GM12874 (cell line): ENCODE measurements around the gene SLC51A.

Experiments used
- TF ChIP-seq, protein P1 (sequence below): IDR thresholded peaks from 2 replicates; pipeline ENCODE4 v1.5.1; 2011; ENCODE audit warnings: low read depth, mild to moderate bottlenecking, control low read depth, low read length, moderate library complexity; ENCODE audit not compliant: insufficient read depth

Gene SLC51A

DNA sequence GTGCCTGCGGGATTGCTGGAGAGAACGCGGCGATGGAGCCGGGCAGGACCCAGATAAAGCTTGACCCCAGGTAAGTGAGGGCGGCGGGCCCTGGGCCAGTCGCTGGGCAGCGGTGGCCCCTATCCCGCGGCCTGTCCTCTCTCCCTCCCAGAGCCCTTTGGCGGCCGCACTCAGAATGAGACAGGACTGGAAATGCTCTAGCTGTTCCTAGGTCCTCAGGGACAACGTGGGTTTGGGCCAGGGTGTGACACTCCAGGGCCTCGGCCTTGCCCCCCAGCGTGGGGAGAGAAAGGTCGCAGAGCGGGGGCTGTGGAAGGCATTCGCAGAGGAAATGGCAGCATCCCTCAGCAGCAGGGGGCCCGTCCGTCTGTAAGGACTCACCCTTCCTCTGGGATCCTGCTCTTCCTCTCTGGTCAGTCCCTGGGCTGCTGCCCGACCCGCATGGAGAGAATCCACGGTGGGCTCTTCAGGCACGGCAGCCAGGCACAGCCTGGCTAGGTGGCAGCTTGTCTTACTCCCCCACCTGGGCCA lies 412 bp downstream of the SLC51A start:
- TF ChIP-seq, protein P1, sequence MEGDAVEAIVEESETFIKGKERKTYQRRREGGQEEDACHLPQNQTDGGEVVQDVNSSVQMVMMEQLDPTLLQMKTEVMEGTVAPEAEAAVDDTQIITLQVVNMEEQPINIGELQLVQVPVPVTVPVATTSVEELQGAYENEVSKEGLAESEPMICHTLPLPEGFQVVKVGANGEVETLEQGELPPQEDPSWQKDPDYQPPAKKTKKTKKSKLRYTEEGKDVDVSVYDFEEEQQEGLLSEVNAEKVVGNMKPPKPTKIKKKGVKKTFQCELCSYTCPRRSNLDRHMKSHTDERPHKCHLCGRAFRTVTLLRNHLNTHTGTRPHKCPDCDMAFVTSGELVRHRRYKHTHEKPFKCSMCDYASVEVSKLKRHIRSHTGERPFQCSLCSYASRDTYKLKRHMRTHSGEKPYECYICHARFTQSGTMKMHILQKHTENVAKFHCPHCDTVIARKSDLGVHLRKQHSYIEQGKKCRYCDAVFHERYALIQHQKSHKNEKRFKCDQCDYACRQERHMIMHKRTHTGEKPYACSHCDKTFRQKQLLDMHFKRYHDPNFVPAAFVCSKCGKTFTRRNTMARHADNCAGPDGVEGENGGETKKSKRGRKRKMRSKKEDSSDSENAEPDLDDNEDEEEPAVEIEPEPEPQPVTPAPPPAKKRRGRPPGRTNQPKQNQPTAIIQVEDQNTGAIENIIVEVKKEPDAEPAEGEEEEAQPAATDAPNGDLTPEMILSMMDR = no peak

DNA sequence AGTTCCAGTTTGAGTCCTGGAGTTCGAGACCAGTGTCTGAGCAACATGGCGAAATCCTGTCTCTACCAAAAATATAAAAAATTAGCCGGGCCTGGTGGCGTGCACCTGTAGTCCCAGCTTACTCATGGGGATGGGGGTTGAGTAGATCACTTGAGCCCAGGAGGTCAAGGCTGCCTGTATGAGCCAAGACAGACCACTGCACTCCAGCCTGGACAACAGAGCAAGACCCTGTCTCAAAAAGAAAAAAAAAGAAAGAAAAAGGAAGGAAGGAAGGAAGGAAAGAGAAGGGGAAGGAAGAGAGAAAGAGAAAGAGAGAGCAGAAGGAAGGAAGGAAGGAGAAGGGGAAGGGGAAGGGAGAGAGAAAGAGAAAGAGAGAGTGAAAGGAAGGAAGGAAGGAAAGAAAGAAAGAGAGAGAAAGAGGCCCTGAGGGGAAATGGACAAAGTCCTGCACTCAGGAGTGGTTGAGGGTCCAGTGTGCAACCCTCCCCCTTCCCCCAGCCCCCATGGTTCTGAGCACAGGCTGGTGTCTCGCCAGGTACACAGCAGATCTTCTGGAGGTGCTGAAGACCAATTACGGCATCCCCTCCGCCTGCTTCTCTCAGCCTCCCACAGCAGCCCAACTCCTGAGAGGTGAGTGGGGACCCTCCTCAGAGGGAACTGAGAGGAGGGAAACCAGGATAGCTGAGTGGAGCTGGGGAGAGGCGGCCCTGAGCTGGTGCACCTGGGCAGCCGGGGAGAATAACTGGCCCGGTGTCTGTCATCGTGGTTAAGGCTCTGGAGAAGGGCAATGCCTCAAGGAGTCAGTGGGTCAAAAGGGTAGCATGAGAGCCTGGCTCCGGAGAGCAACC lies 1.2 kb downstream of the SLC51A start:
- TF ChIP-seq, protein P1 = no peak

DNA sequence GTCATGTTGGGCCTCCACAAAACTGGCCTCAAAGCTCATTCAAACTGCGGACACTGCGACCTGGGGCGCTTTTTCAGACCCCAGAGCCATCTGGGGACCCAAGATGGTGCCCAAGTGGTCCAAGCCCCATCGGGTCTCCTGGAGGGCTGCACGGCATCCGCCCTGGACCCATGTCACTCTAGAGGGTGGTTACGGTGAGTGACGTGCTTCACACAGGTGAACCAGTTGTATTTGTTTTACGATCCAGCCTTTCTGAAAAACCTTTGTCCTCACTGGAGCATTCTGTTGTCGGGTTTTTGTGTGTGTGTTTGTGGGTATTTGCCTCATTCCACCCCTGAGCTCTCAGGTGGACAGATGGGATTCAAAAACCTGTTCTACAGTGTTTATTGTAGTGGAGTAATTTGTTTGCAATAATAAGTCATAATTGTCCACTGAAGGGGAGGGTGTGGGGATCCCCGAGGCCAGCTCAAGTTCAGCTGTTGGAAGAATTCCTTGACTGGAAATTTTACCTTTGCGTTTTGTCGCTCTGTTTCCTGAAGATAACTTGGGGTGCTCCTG lies 1.9 kb downstream of the SLC51A start:
- TF ChIP-seq, protein P1 = no peak

DNA sequence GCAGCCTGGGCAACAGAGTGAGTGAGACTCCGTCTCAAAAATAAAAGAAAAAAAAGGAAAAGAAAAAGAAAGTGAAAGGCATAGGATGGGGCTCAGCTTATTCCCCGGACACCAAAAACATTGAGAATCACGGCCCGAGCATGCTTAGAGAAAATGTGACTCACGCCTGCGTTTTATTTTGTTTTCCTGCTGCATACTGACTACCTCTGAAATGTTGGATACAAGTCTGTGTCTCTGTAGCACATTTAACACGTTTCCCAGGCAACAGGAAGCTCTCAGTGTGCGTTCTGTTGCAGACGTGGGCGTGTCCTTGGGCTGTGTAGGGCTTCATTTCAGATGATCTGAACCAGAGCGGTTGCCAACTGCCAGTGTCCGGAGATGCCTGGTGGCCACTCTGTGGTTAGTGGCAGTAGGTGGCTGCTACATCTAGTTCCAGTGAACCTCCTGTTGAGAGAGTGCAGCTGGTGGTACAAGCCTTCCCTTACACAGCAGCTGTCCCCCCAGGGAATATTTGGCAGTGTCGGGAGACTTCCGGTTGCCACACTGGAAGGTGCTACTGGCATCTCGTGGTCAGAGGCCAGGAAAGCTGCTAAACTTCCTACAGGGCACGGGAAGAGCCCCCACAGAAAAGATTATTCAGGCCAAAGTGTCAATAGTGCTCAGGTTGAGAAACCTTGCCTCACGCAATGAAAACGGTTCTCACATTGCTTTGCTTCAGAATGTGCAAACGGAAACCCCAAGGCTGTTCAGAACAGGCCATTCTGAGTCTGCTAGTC lies 3.0 kb downstream of the SLC51A start:
- TF ChIP-seq, protein P1 = no peak

DNA sequence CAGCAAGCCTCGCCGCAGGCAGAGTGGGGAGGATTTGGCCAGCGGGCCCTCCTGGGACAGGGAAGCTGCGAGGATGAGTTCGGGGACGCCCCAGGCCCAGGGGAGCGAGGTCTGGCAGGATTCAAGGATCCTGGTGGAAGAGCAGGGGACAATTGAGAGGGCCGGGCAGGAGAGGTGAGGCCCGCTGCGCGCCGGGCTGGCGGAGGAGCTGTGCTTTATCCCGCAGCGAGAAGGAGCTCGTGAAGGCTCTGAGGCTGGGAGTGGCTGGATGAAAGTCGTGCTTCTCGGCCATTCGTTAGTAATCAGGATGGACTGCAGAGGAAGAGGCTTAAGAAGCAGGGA lies 3.6 kb downstream of the SLC51A start:
- TF ChIP-seq, protein P1 = no peak

DNA sequence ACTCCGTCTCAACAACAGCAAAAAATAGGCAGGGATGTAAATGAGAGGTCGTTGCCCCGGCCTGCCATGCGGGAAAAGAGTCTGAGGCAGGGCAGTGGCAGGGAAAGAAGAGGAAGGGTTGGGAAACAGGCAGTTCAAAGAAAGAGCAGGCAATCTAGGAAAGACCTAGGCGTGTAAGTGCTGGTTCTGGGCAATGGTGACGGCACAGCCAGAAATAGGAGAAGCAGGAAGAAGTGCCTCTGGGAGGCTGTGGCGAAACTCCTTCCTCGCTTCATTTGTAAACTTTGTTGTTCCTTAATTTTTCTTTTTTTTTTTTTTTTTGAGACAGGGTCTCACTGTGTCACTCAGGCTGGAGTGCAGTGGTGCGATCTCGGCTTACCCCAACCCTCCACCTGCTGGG lies 4.3 kb downstream of the SLC51A start:
- TF ChIP-seq, protein P1 = no peak

DNA sequence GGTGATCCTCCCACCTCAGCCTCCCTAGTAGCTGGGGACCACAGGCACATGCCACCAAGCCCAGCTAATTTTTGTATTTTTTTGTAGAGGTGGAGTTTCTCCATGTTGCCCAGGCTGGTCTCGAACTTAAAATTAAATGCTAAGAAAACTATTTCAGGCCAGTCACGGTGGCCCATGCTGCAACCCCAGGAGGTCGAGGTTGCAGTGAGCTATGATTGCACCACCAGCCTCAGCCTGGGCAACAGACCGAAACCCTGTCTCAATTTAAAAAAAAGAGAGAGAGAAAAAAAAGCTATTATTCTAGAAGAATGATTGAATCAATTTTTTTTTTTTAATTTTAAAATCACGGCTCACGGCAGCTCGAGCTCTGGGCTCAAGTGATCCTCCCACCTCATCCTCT lies 4.7 kb downstream of the SLC51A start:
- TF ChIP-seq, protein P1 = no peak
